HG03196 (cell line): ENCODE results near the gene CTSC.

ENCODE experiments used
- ATAC-seq: cut with Tn5 transposase; IDR thresholded peaks from one replicate; pipeline ENCODE4 v1.9.1; 2021; ENCODE audit not compliant: unreplicated experiment

Gene CTSC

GRCh38 chr11:88337181-88337986 lies at the start of gene CTSC:
Gene CTSC (minus strand): TSS chr11:88337736. CDS start chr11:88337672, 64 bp downstream.
- peak; percentile 92 for ATAC-seq

- no peak for ATAC-seq
Observed at GRCh38 chr11:88384669-88385005, 47.1 kb upstream of the CTSC start.

GRCh38 chr11:88384004-88384668 lies 46.6 kb upstream of the CTSC start:
- no peak for ATAC-seq

DNA sequence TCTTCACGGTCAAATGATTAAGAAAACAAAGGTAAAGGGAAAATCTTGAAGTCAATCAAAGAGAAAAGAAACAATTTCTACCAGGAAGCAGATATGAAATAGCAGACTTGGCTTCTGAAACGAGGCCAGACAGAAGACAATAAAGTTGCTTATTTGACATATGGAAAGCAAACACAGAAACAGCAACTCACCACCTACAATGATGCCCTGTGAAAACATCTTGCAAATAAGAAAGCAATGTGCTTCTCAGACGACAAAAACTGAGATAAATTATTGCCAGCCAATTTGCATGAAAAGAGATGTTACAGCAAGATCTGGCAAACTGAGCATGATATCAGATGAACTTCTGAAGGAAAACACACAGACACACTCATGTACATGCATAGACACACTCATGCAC lies 45.9 kb upstream of the CTSC start:
- ATAC-seq, result no peak

DNA sequence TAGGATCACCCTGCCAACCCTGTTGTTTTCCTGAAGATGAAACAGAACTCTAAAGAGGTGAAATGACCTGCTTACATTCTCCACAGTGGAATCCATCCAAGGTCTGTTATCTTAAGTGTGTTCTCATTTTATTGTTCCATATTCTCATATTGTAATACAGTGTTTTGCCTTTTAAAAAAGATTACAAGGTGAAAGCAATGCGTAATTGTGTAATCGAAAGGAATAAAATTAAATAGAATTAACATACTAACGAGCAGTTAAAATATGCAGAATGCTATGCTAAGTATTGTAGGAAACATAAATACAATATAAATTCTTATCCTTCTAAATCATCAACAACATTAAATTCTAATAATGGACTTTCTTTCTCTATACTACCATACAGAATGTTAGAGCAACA lies 41.6 kb upstream of the CTSC start:
- no peak for ATAC-seq

GRCh38 chr11:88378422-88379066 lies 41.0 kb upstream of the CTSC start:
- ATAC-seq, result no peak

DNA sequence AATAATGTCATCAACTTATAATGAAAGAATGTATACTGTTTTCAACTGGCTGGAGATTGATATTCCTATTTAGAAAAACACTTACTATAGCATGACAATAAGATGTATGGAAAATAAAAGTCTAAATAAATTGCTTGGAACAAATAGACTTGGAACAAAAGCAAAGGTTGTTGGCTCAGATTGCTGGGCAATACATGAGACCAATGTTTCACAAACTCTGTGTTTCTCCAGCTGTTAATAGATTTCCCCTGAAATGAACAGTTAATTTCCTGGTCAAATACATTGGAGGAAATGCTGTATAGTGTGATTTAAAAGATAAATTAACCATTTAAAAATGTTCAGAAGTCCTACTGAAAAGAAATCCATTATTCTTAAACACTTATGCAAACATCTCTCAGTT lies 40.1 kb upstream of the CTSC start:
- no peak for ATAC-seq

- no peak for ATAC-seq
Observed at GRCh38 chr11:88377144-88377543, 39.6 kb upstream of the CTSC start.

- no peak for ATAC-seq
Observed at GRCh38 chr11:88375927-88376470, 38.5 kb upstream of the CTSC start.

DNA sequence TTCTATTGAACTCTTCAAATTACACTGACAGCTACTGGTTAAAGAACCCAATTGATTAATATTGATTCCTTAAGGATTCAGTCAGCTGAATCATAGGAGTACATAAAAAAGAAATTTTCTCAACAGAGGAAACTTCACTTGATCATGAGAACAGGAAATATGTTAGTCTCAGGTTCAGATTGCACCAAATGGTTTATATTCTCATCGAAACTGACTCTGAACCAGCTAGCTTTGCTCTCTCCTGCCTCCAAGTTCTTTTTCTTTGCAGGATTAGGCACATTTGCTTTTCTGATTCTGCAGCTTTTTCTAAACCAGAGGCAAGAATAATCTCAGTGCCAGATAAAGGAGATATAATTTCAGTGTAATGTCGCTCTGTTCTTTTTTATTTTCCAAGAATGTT lies 33.2 kb upstream of the CTSC start:
- no peak for ATAC-seq

- no peak for ATAC-seq
Observed at GRCh38 chr11:88367310-88367709, 29.8 kb upstream of the CTSC start.

GRCh38 chr11:88363648-88364065 lies 26.1 kb upstream of the CTSC start:
- no peak for ATAC-seq

GRCh38 chr11:88363004-88363403 lies 25.5 kb upstream of the CTSC start:
- no peak for ATAC-seq

- ATAC-seq, result no peak
Observed at GRCh38 chr11:88360141-88360540, 22.6 kb upstream of the CTSC start.

GRCh38 chr11:88359541-88359940 lies 22.0 kb upstream of the CTSC start:
- peak; percentile 63 for ATAC-seq

- ATAC-seq, result no peak
Observed at GRCh38 chr11:88359114-88359513, 21.6 kb upstream of the CTSC start.

- no peak for ATAC-seq
Observed at GRCh38 chr11:88358040-88358431, 20.5 kb upstream of the CTSC start.

DNA sequence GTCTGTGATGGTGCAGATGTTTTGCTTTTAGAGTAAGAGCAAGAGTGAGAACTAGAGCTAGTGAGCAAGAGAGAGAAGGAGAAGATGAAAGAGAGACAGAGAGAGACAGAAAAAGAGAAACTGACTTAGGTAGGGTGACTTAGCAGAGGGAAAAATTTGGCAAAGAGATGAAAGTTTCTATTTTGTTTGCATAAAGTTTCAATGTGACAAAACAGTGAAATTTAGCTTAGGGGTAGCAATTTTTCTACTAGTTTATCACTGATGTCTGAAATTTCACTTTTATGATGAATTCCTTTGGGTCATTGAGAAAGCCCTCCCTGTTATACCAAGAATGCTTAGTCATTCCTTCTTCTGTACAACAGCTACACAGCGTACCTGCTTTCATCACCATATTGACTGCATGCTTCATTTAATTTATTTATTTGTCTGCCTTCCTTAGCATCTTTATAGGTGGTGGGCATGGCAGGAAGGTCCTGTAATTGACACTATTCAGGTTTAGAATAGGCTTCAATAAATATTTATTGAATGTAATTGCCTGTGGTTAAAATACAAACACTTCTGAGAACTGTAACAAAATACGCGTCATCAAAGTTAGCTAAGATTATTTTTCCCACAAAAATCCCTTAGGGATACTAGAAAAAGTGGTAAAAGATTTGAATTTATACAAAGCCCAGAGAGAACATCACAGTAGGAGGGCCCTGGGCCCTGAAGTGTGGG lies 19.9 kb upstream of the CTSC start:
- peak; percentile 51 for ATAC-seq

- ATAC-seq, result no peak
Observed at GRCh38 chr11:88355887-88356286, 18.4 kb upstream of the CTSC start.

- ATAC-seq, result no peak
Observed at GRCh38 chr11:88354912-88355311, 17.4 kb upstream of the CTSC start.

DNA sequence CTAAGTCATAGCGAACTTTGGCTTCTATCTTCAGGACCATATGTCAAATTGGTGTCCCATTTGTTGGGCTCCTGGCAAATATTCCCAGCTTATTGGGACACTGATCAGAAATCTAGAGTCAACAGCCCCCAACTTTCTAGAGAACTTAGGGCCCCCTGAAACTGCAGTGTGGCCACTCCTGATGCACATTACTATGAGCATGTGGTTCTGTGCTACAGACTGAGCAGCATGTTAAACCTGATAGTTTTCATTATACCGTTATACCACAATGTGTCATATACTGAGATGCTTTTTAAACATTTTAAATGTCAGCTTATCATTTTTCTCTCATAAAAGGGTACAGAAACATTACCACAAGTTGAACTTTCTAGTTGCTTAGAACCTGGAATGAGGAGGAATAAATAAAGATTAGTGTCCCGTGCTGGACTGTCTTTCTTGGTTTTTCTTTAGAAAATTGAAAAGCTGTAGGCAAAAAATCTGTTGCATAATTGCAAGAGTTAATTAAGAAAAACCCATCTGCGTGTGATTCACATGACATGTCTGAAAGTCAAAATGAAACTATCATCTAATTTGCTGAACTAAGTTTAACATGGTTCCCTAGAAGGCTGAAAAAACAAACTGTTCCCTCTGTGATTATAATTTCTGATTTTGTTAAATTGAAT lies 16.4 kb upstream of the CTSC start:
- peak; percentile 28 for ATAC-seq
